Natural killer cell (primary cell): ENCODE measurements around the gene EFCAB7. TPM values are rescaled to one million over a fixed set of nuclear protein-coding genes. Genes with fewer than 3 reads are reported as not detected.

Source experiments
- ATAC-seq, 3 donors: fragments of 150-1000 bp in 2 of 3; fragments of 200-7000 bp in 1 of 3; cut with Tn5 transposase; 1 replicate in 1 of 3; 2 replicates in 2 of 3; pipeline ENCODE4 v1.10.0; 2021; ENCODE audit warnings: mild to moderate bottlenecking in 2 of 3, moderate library complexity in 2 of 3
- DNase-seq, 2 donors: peaks; one replicate each; pipeline versions ENCODE4 v3.0.0 to v3.0.0-alpha.2; 2013 to 2021; ENCODE audit warnings: mixed read lengths in 1 of 2
- H3K27ac ChIP-seq: one replicate; pipeline ENCODE4 v1.5.1; 2013; ENCODE audit warnings: mild to moderate bottlenecking, low read length
- H3K27me3 ChIP-seq: one replicate; pipeline ENCODE4 v1.6.1; 2013; ENCODE audit warnings: low read length; ENCODE audit not compliant: control insufficient read depth, insufficient read depth
- H3K36me3 ChIP-seq: one replicate; pipeline ENCODE4 v1.6.1; 2013; ENCODE audit warnings: low read length; ENCODE audit not compliant: control insufficient read depth, insufficient read depth
- H3K4me1 ChIP-seq: one replicate; pipeline ENCODE4 v1.6.1; 2013; ENCODE audit warnings: low read length; ENCODE audit not compliant: control insufficient read depth, insufficient read depth
- H3K4me3 ChIP-seq: one replicate; pipeline ENCODE4 v1.5.1; 2013; ENCODE audit warnings: low read length
- H3K9me3 ChIP-seq: one replicate; pipeline ENCODE4 v1.6.1; 2013; ENCODE audit warnings: low read length; ENCODE audit not compliant: control insufficient read depth, insufficient read depth
- H3K27ac Mint-ChIP-seq, 2 donors: one replicate each; pipeline ENCODE4 v1.8.0; 2022; ENCODE audit warnings: mild to moderate bottlenecking in 2 of 2, mixed read lengths in 2 of 2, moderate library complexity in 1 of 2
- H3K27me3 Mint-ChIP-seq, 2 donors: one replicate each; pipeline ENCODE4 v1.8.0; 2022; ENCODE audit warnings: low read depth in 2 of 2, mixed read lengths in 2 of 2
- H3K36me3 Mint-ChIP-seq: one replicate; pipeline ENCODE4 v1.8.0; 2022; ENCODE audit warnings: mixed read lengths
- H3K4me1 Mint-ChIP-seq, 2 donors: one replicate each; pipeline ENCODE4 v1.8.0; 2022; ENCODE audit warnings: mixed read lengths in 2 of 2
- H3K4me3 Mint-ChIP-seq: one replicate; pipeline ENCODE4 v1.8.0; 2022; ENCODE audit warnings: mild to moderate bottlenecking, moderate library complexity, mixed read lengths
- H3K9me3 Mint-ChIP-seq, 2 donors: one replicate each; pipeline ENCODE4 v1.8.0; 2022; ENCODE audit warnings: mixed read lengths in 2 of 2
- WGBS: methylation state at CpG from one replicate; pipeline ENCODE4 v1.1.7; 2013; ENCODE audit warnings: missing lambda C conversion rate; ENCODE audit not compliant: insufficient coverage; 5-methylcytosine and 5-hydroxymethylcytosine counted together
- intact Hi-C: fragments of 100-400 bp; cut with micrococcal nuclease; formaldehyde crosslinking; loops from one replicate; pipeline ENCODE4 v1.14.2; 2022
- total RNA-seq, 4 donors: library from RNA; stranded (reverse); fragments of 120-200 nt in 1 of 4; gene quantifications; one replicate each; pipeline versions ENCODE4 v1.2.3 to v1.2.4, GENCODE V29; 2013 to 2022
- TF ChIP-seq, protein P1 (sequence below): fragments of 200-600 bp; IDR thresholded peaks from one replicate; pipeline ENCODE4 v1.8.0; 2022; ENCODE audit warnings: antibody characterized with exemption

Gene EFCAB7
- total RNA-seq, 3 donors from 2014 or later (not counting 1 experiment from before 2014, with no cell fraction given), result 5.4 to 7.5 (median 6.0) TPM

GRCh38 chr1:63516629-63517028, 6.7 kb upstream of the EFCAB7 start:
- H3K4me3 Mint-ChIP-seq, result no peak overlapping the region
- no peak for ATAC-seq
- WGBS, result no CpG with 5 or more reads among the region's 2 CpGs
- no peak for DNase-seq
- H3K36me3 ChIP-seq, result no peaks in the 10 kb centered on the region
- H3K9me3 Mint-ChIP-seq, result no peaks in the 10 kb centered on the region
- H3K27ac Mint-ChIP-seq, result no peak overlapping the region
- TF ChIP-seq, protein P1, sequence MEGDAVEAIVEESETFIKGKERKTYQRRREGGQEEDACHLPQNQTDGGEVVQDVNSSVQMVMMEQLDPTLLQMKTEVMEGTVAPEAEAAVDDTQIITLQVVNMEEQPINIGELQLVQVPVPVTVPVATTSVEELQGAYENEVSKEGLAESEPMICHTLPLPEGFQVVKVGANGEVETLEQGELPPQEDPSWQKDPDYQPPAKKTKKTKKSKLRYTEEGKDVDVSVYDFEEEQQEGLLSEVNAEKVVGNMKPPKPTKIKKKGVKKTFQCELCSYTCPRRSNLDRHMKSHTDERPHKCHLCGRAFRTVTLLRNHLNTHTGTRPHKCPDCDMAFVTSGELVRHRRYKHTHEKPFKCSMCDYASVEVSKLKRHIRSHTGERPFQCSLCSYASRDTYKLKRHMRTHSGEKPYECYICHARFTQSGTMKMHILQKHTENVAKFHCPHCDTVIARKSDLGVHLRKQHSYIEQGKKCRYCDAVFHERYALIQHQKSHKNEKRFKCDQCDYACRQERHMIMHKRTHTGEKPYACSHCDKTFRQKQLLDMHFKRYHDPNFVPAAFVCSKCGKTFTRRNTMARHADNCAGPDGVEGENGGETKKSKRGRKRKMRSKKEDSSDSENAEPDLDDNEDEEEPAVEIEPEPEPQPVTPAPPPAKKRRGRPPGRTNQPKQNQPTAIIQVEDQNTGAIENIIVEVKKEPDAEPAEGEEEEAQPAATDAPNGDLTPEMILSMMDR, result no peak
- H3K4me3 ChIP-seq, result no peak overlapping the region
- H3K27ac ChIP-seq, result no peak overlapping the region
- H3K36me3 Mint-ChIP-seq, result no peaks in the 10 kb centered on the region
- H3K4me1 ChIP-seq, result no peaks in the 10 kb centered on the region
- H3K27me3 Mint-ChIP-seq, result no peaks in the 10 kb centered on the region
- intact Hi-C loops, result no loop called here
- no peaks in the 10 kb centered on the region for H3K9me3 ChIP-seq
- no peaks in the 10 kb centered on the region for H3K27me3 ChIP-seq
- peaks cover 0 to 6% of the 10 kb centered on the region in 2 donors for H3K4me1 Mint-ChIP-seq

DNA sequence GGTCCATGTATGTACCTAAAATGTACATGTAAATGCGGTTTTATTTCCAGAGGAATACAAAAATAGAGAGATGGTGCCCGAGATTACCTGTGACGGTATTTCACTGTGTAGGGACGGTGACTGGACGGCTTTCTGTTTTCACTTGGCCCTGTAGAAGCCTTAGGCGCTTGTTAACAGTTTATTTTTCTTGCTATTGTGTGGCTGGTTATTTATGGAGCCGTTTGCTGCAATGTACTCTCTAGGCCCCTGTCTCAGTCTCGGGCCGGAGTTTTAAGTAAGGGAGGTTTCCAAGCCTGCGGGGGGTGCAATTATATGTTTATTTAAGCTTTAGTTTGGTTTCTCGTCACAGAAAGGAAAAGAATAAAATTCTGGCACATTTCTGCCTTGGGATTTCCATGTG, 413 bp downstream of the EFCAB7 start:
- no peaks in the 10 kb centered on the region for H3K9me3 Mint-ChIP-seq
- 5% methylated on average over 11 of the region's 11 CpGs for WGBS

GRCh38 chr1:63524201-63524600, 876 bp downstream of the EFCAB7 start:
- no peaks in the 10 kb centered on the region for H3K36me3 Mint-ChIP-seq
- TF ChIP-seq, protein P1, result no peak
- H3K27ac Mint-ChIP-seq, result peak overlapping the region; percentile 96 to 97
- intact Hi-C loops, result no loop called here
- peaks cover 19 to 25% of the 10 kb centered on the region in 2 donors for H3K4me1 Mint-ChIP-seq
- H3K27me3 ChIP-seq, result no peaks in the 10 kb centered on the region
- no peaks in the 10 kb centered on the region for H3K9me3 Mint-ChIP-seq
- H3K4me3 Mint-ChIP-seq, result peak overlapping the region; percentile 96
- no peak for ATAC-seq
- no peak overlapping the region for H3K4me3 ChIP-seq
- no peak for DNase-seq
- WGBS, result 100% methylated on average over 1 of the region's 3 CpGs
- no peaks in the 10 kb centered on the region for H3K27me3 Mint-ChIP-seq
- no peaks in the 10 kb centered on the region for H3K9me3 ChIP-seq
- peaks cover 2% of the 10 kb centered on the region for H3K36me3 ChIP-seq
- H3K4me1 ChIP-seq, result peaks cover 6% of the 10 kb centered on the region
- H3K27ac ChIP-seq, result peak overlapping the region; percentile 86

More for the DNA sequence above, 413 bp downstream of the EFCAB7 start:
- intact Hi-C loops, result loop anchor here (2.0 kb wide), 2 partner anchors 69 to 157 kb away; partner anchors contain the start of genes ALG6 and PGM1
- H3K27ac ChIP-seq, result peak overlapping the region; percentile 86
- DNase-seq (no peak), ATAC-seq (peak; percentile 20 to 60 (median 21))
- Mint-ChIP-seq H3K4me1 (peaks cover 19 to 25% of the 10 kb centered on the region in 2 donors), H3K27ac (peak overlapping the region; percentile 96 to 97), H3K36me3 (no peaks in the 10 kb centered on the region), H3K27me3 (no peaks in the 10 kb centered on the region), H3K4me3 (peak overlapping the region; percentile 96)
- no peaks in the 10 kb centered on the region for H3K9me3 ChIP-seq
- TF ChIP-seq, protein P1, result no peak
- H3K4me3 ChIP-seq, result peak overlapping the region; percentile 68
- peaks cover 2% of the 10 kb centered on the region for H3K36me3 ChIP-seq
- no peaks in the 10 kb centered on the region for H3K27me3 ChIP-seq
- peaks cover 6% of the 10 kb centered on the region for H3K4me1 ChIP-seq

- Histone ChIP-seq H3K4me1 (no peaks in the 10 kb centered on the region), H3K27ac (no peak overlapping the region), H3K9me3 (no peaks in the 10 kb centered on the region), H3K27me3 (no peaks in the 10 kb centered on the region), H3K36me3 (peaks cover 20% of the 10 kb centered on the region), H3K4me3 (no peak overlapping the region)
- intact Hi-C loops, result no loop called here
- no peak overlapping the region for H3K4me3 Mint-ChIP-seq
- H3K9me3 Mint-ChIP-seq, result no peaks in the 10 kb centered on the region
- no peak for ATAC-seq
- H3K4me1 Mint-ChIP-seq, result no peaks in the 10 kb centered on the region
- DNase-seq, result no peak
- no peak overlapping the region for H3K27ac Mint-ChIP-seq
- H3K27me3 Mint-ChIP-seq, result no peaks in the 10 kb centered on the region
- no peaks in the 10 kb centered on the region for H3K36me3 Mint-ChIP-seq
- WGBS, result no CpG with 5 or more reads among the region's 1 CpG
- TF ChIP-seq, protein P1, result no peak
These were observed 9.4 kb downstream of the EFCAB7 start for GRCh38 chr1:63532727-63533126.
